Suppressor macrophage treated with lipopolysaccharide for 1 hour (primary cell): ENCODE data around the gene SLC18B1.

Source experiments
- DNase-seq, 3 donors: peaks; one replicate each; pipeline ENCODE4 v3.0.0-alpha.2; 2020 to 2022

SLC18B1 gene

GRCh38 chr6:132741281-132741680 lies 57.2 kb downstream of the SLC18B1 start:
- no peak for DNase-seq

- DNase-seq: peak; percentile 69 to 93 (median 85)
Observed at GRCh38 chr6:132736239-132736638, 62.2 kb downstream of the SLC18B1 start.

GRCh38 chr6:132734694-132735236 lies 63.7 kb downstream of the SLC18B1 start:
- peak; percentile 54 to 84 (median 79) for DNase-seq

- DNase-seq: no peak
Observed at GRCh38 chr6:132733814-132734213, 64.6 kb downstream of the SLC18B1 start.

- DNase-seq: peak in 1 of 3 donors; percentile 31
Observed at GRCh38 chr6:132733283-132733682, 65.2 kb downstream of the SLC18B1 start.

- no peak for DNase-seq
Observed at GRCh38 chr6:132731086-132731485, 67.4 kb downstream of the SLC18B1 start.

GRCh38 chr6:132730560-132730959 lies 67.9 kb downstream of the SLC18B1 start:
- DNase-seq: peak; percentile 56 to 87 (median 74)

- DNase-seq: no peak
Observed at GRCh38 chr6:132728616-132729015, 69.8 kb downstream of the SLC18B1 start.

GRCh38 chr6:132726608-132726975 lies 71.8 kb downstream of the SLC18B1 start:
- DNase-seq: no peak

GRCh38 chr6:132725947-132726607 lies 72.4 kb downstream of the SLC18B1 start:
- DNase-seq: no peak

- DNase-seq: no peak
Observed at GRCh38 chr6:132725471-132725870, 73.0 kb downstream of the SLC18B1 start.

GRCh38 chr6:132719736-132720448 lies 78.5 kb downstream of the SLC18B1 start:
- DNase-seq: no peak
